ENCODE results near the gene SHISA5.

- TF ChIP-seq CTCF (conservative IDR thresholded peaks at IDR 0.05; ENCODE audit: low read depth, low read length) (no peak), RFX5 (IDR thresholded peaks at IDR 0.05; ENCODE audit: low read depth, low read length) (no peak), POLR2A (IDR thresholded peaks at IDR 0.05; ENCODE audit: low read depth, low read length) (no peak), SMC3 (IDR thresholded peaks at IDR 0.05; ENCODE audit: low read depth, low read length) (no peak), CEBPB (IDR thresholded peaks at IDR 0.05; ENCODE audit: low read depth, low read length) (no peak), MAZ (IDR thresholded peaks at IDR 0.05; ENCODE audit: borderline replicate concordance, low read depth, low read length) (no peak), BHLHE40 (IDR thresholded peaks at IDR 0.05; ENCODE audit: low read depth, low read length) (no peak), ELK1 (IDR thresholded peaks at IDR 0.05; ENCODE audit: borderline replicate concordance, low read depth, low read length) (no peak)
Observed at GRCh38 chr3:48535578-48535977, 31.6 kb upstream of the SHISA5 start.
